GM23338 (cell line): ENCODE measurements around the gene CXCR3. TPM values are rescaled to one million over a fixed set of nuclear protein-coding genes. Genes with fewer than 3 reads are reported as not detected.
"Not testable (repeated sequence)": the region's sequence is repeated elsewhere in the genome, so short reads cannot be mapped to it uniquely, and the experiment has no call there.

Experiments
- ATAC-seq: fragments of 200-7000 bp; cut with Tn5 transposase; 3 replicates; pipeline ENCODE4 v1.9.1; 2020
- DNase-seq: peaks from one replicate; pipeline ENCODE4 v3.0.0-alpha.2; 2015; ENCODE audit warnings: low spot score
- H2AFZ ChIP-seq: fragments of 200-600 bp; sonication (generic); 2 replicates; pipeline ENCODE4 v1.8.0; 2016; ENCODE audit warnings: antibody characterized with exemption, mild to moderate bottlenecking, moderate library complexity
- H3F3A ChIP-seq: fragments of 200-600 bp; sonication (generic); replicated peaks from 2 replicates; pipeline ENCODE4 v1.8.0; 2017; ENCODE audit warnings: antibody characterized with exemption, mixed run types, low read depth
- H3K27ac ChIP-seq: fragments of 200-600 bp; sonication (generic); 2 replicates; pipeline ENCODE4 v1.6.1; 2016; ENCODE audit warnings: low read depth
- H3K27me3 ChIP-seq: fragments of 200-600 bp; sonication (generic); 2 replicates; pipeline ENCODE4 v1.8.0; 2016; ENCODE audit warnings: mild to moderate bottlenecking, mixed run types, moderate library complexity; ENCODE audit not compliant: insufficient read depth
- H3K36me3 ChIP-seq: fragments of 200-600 bp; sonication (generic); 2 replicates; pipeline ENCODE4 v1.8.0; 2016; ENCODE audit warnings: mild to moderate bottlenecking; ENCODE audit not compliant: insufficient read depth
- H3K4me1 ChIP-seq: fragments of 200-600 bp; sonication (generic); 2 replicates; pipeline ENCODE4 v1.8.0; 2016; ENCODE audit warnings: mild to moderate bottlenecking, moderate library complexity; ENCODE audit not compliant: insufficient read depth
- H3K4me2 ChIP-seq: fragments of 200-600 bp; sonication (generic); 2 replicates; pipeline ENCODE4 v1.7.1; 2017; ENCODE audit warnings: mixed run types
- H3K4me3 ChIP-seq: fragments of 200-600 bp; sonication (generic); 2 replicates; pipeline ENCODE4 v1.6.1; 2016; ENCODE audit warnings: mixed run types
- H3K79me2 ChIP-seq: fragments of 200-600 bp; sonication (generic); replicated peaks from 2 replicates; pipeline ENCODE4 v1.8.0; 2017; ENCODE audit warnings: mild to moderate bottlenecking; ENCODE audit not compliant: insufficient read depth
- H3K9me2 ChIP-seq: fragments of 200-600 bp; sonication (generic); 2 replicates; pipeline ENCODE4 v1.8.0; 2017; ENCODE audit not compliant: insufficient read depth
- H4K20me1 ChIP-seq: fragments of 200-600 bp; sonication (generic); replicated peaks from 2 replicates; pipeline ENCODE4 v1.8.0; 2017; ENCODE audit warnings: mild to moderate bottlenecking; ENCODE audit not compliant: insufficient read depth
- H3K27ac Mint-ChIP-seq: 2 replicates; pipeline ENCODE4 v1.8.0; 2020; ENCODE audit warnings: inconsistent platforms, mild to moderate bottlenecking, moderate library complexity, mixed read lengths
- H3K27me3 Mint-ChIP-seq: 3 replicates; pipeline ENCODE4 v1.8.0; 2022; ENCODE audit warnings: low read depth, mild to moderate bottlenecking, moderate library complexity, mixed read lengths, inconsistent platforms; ENCODE audit not compliant: insufficient read depth, poor library complexity
- H3K36me3 Mint-ChIP-seq: 3 replicates; pipeline ENCODE4 v1.8.0; 2021; ENCODE audit warnings: low read depth, mild to moderate bottlenecking, inconsistent platforms, moderate library complexity, mixed read lengths
- H3K4me1 Mint-ChIP-seq: 3 replicates; pipeline ENCODE4 v1.8.0; 2020; ENCODE audit warnings: mild to moderate bottlenecking, inconsistent platforms, mixed read lengths
- H3K4me3 Mint-ChIP-seq: 3 replicates; pipeline ENCODE4 v1.8.0; 2021; ENCODE audit warnings: moderate library complexity, mild to moderate bottlenecking, inconsistent platforms, mixed read lengths
- H3K9me3 Mint-ChIP-seq: 3 replicates; pipeline ENCODE4 v1.8.0; 2020; ENCODE audit warnings: moderate library complexity, mild to moderate bottlenecking, inconsistent platforms, mixed read lengths
- CREB1 ChIP-seq: fragments of 250-450 bp; sonication (Bioruptor Pico); IDR thresholded peaks from 2 replicates; pipeline ENCODE4 v1.5.0; 2020; ENCODE audit warnings: low read depth, mild to moderate bottlenecking, moderate library complexity
- CTCF ChIP-seq, 2 experiments: fragments of 200-600 bp in 1 of 2; sonication (generic) in 1 of 2; conservative IDR thresholded peaks; 2 replicates each; pipeline versions ENCODE4 v1.5.1 to v1.6.1; 2016 to 2017; ENCODE audit warnings: antibody characterized with exemption in 2 of 2, low read depth in 2 of 2, mild to moderate bottlenecking in 2 of 2, moderate library complexity in 1 of 2
- ETS1 ChIP-seq: IDR thresholded peaks from 2 replicates; pipeline ENCODE4 v1.6.1; 2016; ENCODE audit warnings: antibody characterized with exemption
- JUNB ChIP-seq: IDR thresholded peaks from one replicate; pipeline ENCODE4 v1.6.1; 2016; ENCODE audit warnings: antibody characterized with exemption; ENCODE audit not compliant: unreplicated experiment
- NANOG ChIP-seq: IDR thresholded peaks from 2 replicates; pipeline ENCODE4 v1.6.1; 2016; ENCODE audit warnings: antibody characterized with exemption, borderline replicate concordance
- STAT1 ChIP-seq: IDR thresholded peaks from one replicate; pipeline ENCODE4 v1.6.1; 2016; ENCODE audit warnings: antibody characterized with exemption; ENCODE audit not compliant: unreplicated experiment
- ZNF331 ChIP-seq: fragments of 250-450 bp; sonication (Bioruptor Pico); IDR thresholded peaks from 2 replicates; pipeline ENCODE4 v1.5.0; 2020; ENCODE audit warnings: low read depth, mild to moderate bottlenecking, moderate library complexity
- polyA plus RNA-seq: library from polyadenylated mRNA; unstranded; fragments of >200 nt; fragmentation: Nextera tagmentation; extraction: Ambion mirVana; gene quantifications from 2 replicates; pipeline ENCODE4 v1.2.1, GENCODE V29; 2016
- total RNA-seq: library from RNA; depleted of rRNA; stranded (reverse); fragments of >200 nt; shearing (Covaris generic); gene quantifications from 2 replicates; pipeline ENCODE4 v1.2.3, GENCODE V29; 2014
- TF ChIP-seq, protein P1 (sequence below): IDR thresholded peaks from one replicate; pipeline ENCODE4 v1.6.1; 2018; ENCODE audit warnings: antibody characterized with exemption; ENCODE audit not compliant: unreplicated experiment

Gene CXCR3
- total and polyA plus RNA-seq, 2 experiments from 2014 or later, result not detected

DNA sequence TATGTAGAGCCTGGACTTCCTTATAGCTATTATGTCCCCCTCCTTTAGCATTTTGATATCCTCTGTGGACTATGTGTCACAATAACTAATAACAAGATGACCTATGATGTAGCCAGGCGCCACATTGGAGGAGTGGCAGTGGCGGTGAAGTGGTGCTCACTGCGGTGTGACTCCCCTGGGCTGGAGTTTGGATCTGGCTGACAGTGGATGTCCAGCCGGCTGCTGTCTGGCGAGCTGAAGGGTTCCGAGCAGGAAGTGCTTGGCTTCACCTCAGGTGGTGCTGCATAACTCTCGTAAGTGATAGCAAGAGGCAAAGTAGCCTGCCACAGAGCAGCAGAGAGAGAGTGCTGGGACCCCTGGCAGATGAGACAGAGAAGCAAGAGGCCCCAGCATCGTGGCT lies 25.1 kb downstream of the CXCR3 start:
- H3F3A ChIP-seq, H3K27me3 ChIP-seq, H3K27ac Mint-ChIP-seq, H3K4me2 ChIP-seq, H3K9me2 ChIP-seq, H4K20me1 ChIP-seq, H3K79me2 ChIP-seq, H3K9me3 Mint-ChIP-seq, H3K27ac ChIP-seq, H3K27me3 Mint-ChIP-seq, H3K4me1 Mint-ChIP-seq, H3K4me3 ChIP-seq, H2AFZ ChIP-seq, H3K36me3 Mint-ChIP-seq, DNase-seq, H3K4me1 ChIP-seq, H3K4me3 Mint-ChIP-seq, H3K36me3 ChIP-seq: not testable (repeated sequence)
- ATAC-seq, result peak; percentile 52; the same call in 1 of the 3 replicates

DNA sequence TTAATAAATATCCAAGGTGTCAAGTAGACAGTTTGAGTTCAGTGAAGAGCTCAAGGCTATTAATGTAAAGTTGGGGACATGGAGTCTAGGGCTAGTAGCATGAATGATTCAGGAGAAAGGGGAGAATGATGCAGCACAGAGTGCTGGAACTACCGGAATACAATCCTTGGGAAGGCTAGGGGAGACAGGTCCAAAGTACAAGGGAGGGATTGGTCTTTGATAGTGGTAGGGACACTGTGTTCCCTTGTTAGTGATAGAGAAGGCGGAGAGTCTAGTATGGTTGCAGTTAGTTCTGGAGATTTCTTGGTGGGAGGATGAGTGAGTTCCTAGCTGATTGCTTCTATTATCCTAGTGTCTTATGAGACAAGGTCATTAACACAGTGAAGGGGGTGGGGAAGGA lies 31.4 kb downstream of the CXCR3 start:
- no peaks in the 10 kb centered on the region for H3K79me2 ChIP-seq
- H3K4me1 ChIP-seq, result no peaks in the 10 kb centered on the region
- TF ChIP-seq STAT1 (no peak), CTCF (conservative IDR thresholded peaks at IDR 0.05; ENCODE audit: low read depth in 2 of 2) (no peak), ETS1 (no peak), NANOG (no peak)
- H4K20me1 ChIP-seq, result no peaks in the 10 kb centered on the region
- no peaks in the 10 kb centered on the region for H3K27me3 Mint-ChIP-seq
- H3K4me2 ChIP-seq, result no peak overlapping the region
- no peaks in the 10 kb centered on the region for H3K27me3 ChIP-seq
- no peaks in the 10 kb centered on the region for H3K9me2 ChIP-seq
- H3K27ac Mint-ChIP-seq, result no peak overlapping the region
- ATAC-seq (no peak), DNase-seq (no peak)
- peaks cover 4% of the 10 kb centered on the region; the same call in 2 of the 3 replicates for H3K4me1 Mint-ChIP-seq
- no peaks in the 10 kb centered on the region for H3F3A ChIP-seq
- peaks cover 3% of the 10 kb centered on the region; the same call in 1 of the 3 replicates for H3K36me3 Mint-ChIP-seq
- H3K9me3 Mint-ChIP-seq, result no peaks in the 10 kb centered on the region; the same call in 2 of the 3 replicates
- no peak overlapping the region for H3K4me3 Mint-ChIP-seq
- H3K4me3 ChIP-seq, result no peak overlapping the region
- no peak overlapping the region for H3K27ac ChIP-seq
- no peak overlapping the region for H2AFZ ChIP-seq
- no peaks in the 10 kb centered on the region for H3K36me3 ChIP-seq

DNA sequence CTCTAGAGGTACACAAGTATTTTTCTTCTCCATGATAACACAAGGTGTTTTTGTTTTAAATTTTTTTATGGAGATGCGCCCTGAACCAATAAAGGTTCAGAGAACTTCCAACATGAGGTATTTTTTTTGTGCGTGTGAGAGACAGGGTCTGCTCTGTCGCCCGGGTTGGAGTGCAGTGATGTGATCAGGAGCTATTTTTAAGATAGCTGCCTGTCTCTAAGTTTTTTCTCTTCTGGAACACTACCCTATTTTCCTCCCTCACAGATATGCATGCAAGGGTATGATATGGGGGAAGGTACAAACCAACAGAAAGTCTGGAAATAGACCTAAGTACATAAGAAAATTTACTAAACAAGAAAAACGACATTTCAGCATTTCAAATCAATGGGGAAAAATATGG lies 37.1 kb downstream of the CXCR3 start:
- Mint-ChIP-seq H3K27ac (no peak overlapping the region; the same call in 1 of the 2 replicates), H3K27me3 (peaks cover 7% of the 10 kb centered on the region), H3K9me3 (no peaks in the 10 kb centered on the region), H3K4me3 (no peak overlapping the region), H3K4me1 (peaks cover 5% of the 10 kb centered on the region; the same call in 2 of the 3 replicates), H3K36me3 (peaks cover 27% of the 10 kb centered on the region)
- peak overlapping the region; percentile 69; the same call in 1 of the 2 replicates for H3K27ac ChIP-seq
- H4K20me1 ChIP-seq, result no peaks in the 10 kb centered on the region
- H3K79me2 ChIP-seq, result no peaks in the 10 kb centered on the region
- no peaks in the 10 kb centered on the region for H3K36me3 ChIP-seq
- no peaks in the 10 kb centered on the region for H3K27me3 ChIP-seq
- DNase-seq (no peak), ATAC-seq (no peak)
- H3K9me2 ChIP-seq, result no peaks in the 10 kb centered on the region
- H3F3A ChIP-seq, result no peaks in the 10 kb centered on the region
- no peaks in the 10 kb centered on the region for H3K4me1 ChIP-seq
- no peak overlapping the region for H3K4me2 ChIP-seq
- H2AFZ ChIP-seq, result no peak overlapping the region
- no peak overlapping the region for H3K4me3 ChIP-seq
- TF ChIP-seq, protein P1, sequence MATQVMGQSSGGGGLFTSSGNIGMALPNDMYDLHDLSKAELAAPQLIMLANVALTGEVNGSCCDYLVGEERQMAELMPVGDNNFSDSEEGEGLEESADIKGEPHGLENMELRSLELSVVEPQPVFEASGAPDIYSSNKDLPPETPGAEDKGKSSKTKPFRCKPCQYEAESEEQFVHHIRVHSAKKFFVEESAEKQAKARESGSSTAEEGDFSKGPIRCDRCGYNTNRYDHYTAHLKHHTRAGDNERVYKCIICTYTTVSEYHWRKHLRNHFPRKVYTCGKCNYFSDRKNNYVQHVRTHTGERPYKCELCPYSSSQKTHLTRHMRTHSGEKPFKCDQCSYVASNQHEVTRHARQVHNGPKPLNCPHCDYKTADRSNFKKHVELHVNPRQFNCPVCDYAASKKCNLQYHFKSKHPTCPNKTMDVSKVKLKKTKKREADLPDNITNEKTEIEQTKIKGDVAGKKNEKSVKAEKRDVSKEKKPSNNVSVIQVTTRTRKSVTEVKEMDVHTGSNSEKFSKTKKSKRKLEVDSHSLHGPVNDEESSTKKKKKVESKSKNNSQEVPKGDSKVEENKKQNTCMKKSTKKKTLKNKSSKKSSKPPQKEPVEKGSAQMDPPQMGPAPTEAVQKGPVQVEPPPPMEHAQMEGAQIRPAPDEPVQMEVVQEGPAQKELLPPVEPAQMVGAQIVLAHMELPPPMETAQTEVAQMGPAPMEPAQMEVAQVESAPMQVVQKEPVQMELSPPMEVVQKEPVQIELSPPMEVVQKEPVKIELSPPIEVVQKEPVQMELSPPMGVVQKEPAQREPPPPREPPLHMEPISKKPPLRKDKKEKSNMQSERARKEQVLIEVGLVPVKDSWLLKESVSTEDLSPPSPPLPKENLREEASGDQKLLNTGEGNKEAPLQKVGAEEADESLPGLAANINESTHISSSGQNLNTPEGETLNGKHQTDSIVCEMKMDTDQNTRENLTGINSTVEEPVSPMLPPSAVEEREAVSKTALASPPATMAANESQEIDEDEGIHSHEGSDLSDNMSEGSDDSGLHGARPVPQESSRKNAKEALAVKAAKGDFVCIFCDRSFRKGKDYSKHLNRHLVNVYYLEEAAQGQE, result no peak
- TF ChIP-seq JUNB (no peak), ETS1 (no peak), CTCF (conservative IDR thresholded peaks at IDR 0.05; ENCODE audit: low read depth in 2 of 2) (no peak), NANOG (no peak), ZNF331 (CRISPR knock-in tag) (no peak), CREB1 (CRISPR knock-in tag) (no peak)
